ENCODE data around the gene BCL3.

BCL3 gene

GRCh38 chr19:44722131-44723121 lies 26.1 kb upstream of the BCL3 start:
- DNase-seq: no peak

GRCh38 chr19:44723299-44723951 lies 25.1 kb upstream of the BCL3 start:
- no peak for DNase-seq

GRCh38 chr19:44723952-44724319 lies 24.6 kb upstream of the BCL3 start:
- peak; percentile 41 to 67 for DNase-seq

- DNase-seq: no peak
These were observed 23.3 kb upstream of the BCL3 start for GRCh38 chr19:44725251-44725650.

- DNase-seq: no peak
These were observed 22.8 kb upstream of the BCL3 start for GRCh38 chr19:44725684-44726083.

- DNase-seq: no peak
These were observed 22.0 kb upstream of the BCL3 start for GRCh38 chr19:44726465-44726864.

- no peak for DNase-seq
These were observed 20.3 kb upstream of the BCL3 start for GRCh38 chr19:44728178-44728577.

- no peak for DNase-seq
These were observed 18.9 kb upstream of the BCL3 start for GRCh38 chr19:44729516-44730033.

- DNase-seq: no peak
These were observed 17.4 kb upstream of the BCL3 start for GRCh38 chr19:44731081-44731480.

- no peak for DNase-seq
These were observed 16.9 kb upstream of the BCL3 start for GRCh38 chr19:44731622-44732021.

- no peak for DNase-seq
These were observed 16.1 kb upstream of the BCL3 start for GRCh38 chr19:44732235-44733014.

GRCh38 chr19:44734357-44734756 lies 14.2 kb upstream of the BCL3 start:
- DNase-seq: no peak

- DNase-seq: no peak
These were observed 13.5 kb upstream of the BCL3 start for GRCh38 chr19:44735011-44735410.

GRCh38 chr19:44737238-44738071 lies 11.1 kb upstream of the BCL3 start:
- DNase-seq: no peak

- DNase-seq: no peak
These were observed 10.4 kb upstream of the BCL3 start for GRCh38 chr19:44738136-44738535.

- no peak for DNase-seq
These were observed 9.6 kb upstream of the BCL3 start for GRCh38 chr19:44738603-44739558.

- no peak for DNase-seq
These were observed 8.1 kb upstream of the BCL3 start for GRCh38 chr19:44740351-44740824.

- no peak for DNase-seq
These were observed 7.2 kb upstream of the BCL3 start for GRCh38 chr19:44741258-44741731.

GRCh38 chr19:44741841-44742329 lies 6.6 kb upstream of the BCL3 start:
- DNase-seq: peak; percentile 72 to 77

- no peak for DNase-seq
These were observed 6.0 kb upstream of the BCL3 start for GRCh38 chr19:44742330-44743061.
